Body of pancreas (tissue), 4 donors: ENCODE measurements around the gene TMEM158.

ENCODE experiments used
- CTCF ChIP-seq, 7 experiments: fragments of 450-650 bp in 4 of 7; fragments of 200-600 bp in 3 of 7; sonication (generic) in 3 of 7; IDR thresholded peaks; one replicate each; pipeline ENCODE4 v1.5.1; 2016 to 2019; ENCODE audit warnings: antibody characterized with exemption in 7 of 7
- POLR2A ChIP-seq, 3 donors: fragments of 450-650 bp; IDR thresholded peaks; one replicate each; pipeline ENCODE4 v1.6.1; 2016; ENCODE audit warnings: antibody characterized with exemption in 3 of 3, mild to moderate bottlenecking in 2 of 3

GRCh38 chr3:45235409-45235808, 9.3 kb upstream of the TMEM158 start:
- TF ChIP-seq CTCF (IDR thresholded peaks at IDR 0.05) (no peak), POLR2A (IDR thresholded peaks at IDR 0.05) (no peak)
